ENCODE data around the gene MAP3K12.
"Not testable (repeated sequence)": the region's sequence is repeated elsewhere in the genome, so short reads cannot be mapped to it uniquely, and the experiment has no call there.

MAP3K12 gene

DNA sequence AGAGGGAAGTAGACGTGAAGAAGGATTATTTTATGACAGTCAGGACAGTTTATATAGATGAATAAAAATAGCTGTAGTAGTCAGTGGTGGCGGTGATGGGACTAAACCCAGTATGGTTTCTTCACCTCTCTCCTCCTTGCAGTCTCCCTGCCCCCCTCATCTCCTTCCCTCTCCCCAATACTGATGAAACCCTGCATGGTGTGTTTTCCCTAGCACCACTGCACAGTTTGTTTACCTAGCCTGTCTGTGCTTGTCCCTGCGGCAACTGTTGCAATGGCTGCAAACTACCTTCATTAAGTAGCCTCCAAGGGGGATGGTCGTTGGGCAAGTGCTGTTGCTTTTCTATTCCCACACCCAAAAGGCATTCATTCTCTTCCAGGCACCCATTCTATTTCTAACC is 32.6 kb downstream of the MAP3K12 start:
- no peak for DNase-seq

DNA sequence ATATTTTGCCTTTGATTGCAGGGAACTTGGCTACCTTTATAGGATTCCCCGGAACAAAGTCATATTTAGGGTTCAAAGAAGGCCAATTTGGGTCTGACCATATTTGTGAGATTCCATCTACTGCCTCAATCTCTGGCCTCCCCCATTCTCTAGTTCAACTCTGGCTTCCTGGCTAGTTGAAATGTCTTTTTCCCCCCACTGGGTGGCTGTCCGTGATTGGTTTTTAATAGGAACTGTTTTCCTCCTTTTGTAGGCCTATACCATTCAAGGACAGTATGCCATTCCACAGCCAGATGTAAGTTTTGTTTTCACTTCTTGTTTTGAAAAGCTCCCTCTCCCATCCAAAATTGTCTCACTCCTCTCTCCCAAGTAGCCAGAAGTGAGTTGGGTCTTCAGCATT is 33.6 kb downstream of the MAP3K12 start:
- no peak for DNase-seq

DNA sequence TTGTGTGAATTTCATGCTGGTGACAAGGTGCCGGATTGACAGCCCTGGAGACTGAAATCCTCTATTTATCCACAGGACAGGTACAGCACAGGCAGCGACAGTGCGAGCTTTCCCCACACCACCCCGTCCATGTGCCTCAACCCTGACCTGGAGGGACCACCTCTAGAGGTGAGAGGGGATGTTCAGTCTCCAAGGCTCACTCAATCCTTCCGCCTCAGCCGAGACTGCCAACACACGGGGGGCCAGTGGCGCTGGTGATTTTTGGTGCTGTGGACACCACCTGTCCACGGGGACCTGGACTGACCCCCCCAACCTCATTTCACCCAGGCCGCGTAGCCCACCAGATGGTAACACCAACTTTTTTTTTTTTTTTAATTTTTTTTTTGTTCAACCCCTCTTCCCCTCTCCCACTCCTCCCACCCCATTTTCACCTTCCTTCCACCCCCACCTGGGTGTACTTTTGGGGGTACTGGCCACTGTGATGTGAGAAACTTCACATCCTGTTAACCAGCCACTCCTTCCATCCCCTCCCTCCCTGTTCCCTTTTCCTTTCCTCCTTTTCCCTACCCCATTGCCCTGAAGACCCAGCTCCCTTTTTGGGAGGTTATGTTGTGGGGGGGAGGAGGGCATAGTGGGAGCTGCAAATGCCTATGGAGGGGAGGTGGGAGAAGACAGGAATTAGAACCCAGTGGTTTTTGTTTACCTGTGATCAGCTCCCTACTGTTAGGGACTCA is 34.4 kb downstream of the MAP3K12 start:
- no peak for DNase-seq

DNA sequence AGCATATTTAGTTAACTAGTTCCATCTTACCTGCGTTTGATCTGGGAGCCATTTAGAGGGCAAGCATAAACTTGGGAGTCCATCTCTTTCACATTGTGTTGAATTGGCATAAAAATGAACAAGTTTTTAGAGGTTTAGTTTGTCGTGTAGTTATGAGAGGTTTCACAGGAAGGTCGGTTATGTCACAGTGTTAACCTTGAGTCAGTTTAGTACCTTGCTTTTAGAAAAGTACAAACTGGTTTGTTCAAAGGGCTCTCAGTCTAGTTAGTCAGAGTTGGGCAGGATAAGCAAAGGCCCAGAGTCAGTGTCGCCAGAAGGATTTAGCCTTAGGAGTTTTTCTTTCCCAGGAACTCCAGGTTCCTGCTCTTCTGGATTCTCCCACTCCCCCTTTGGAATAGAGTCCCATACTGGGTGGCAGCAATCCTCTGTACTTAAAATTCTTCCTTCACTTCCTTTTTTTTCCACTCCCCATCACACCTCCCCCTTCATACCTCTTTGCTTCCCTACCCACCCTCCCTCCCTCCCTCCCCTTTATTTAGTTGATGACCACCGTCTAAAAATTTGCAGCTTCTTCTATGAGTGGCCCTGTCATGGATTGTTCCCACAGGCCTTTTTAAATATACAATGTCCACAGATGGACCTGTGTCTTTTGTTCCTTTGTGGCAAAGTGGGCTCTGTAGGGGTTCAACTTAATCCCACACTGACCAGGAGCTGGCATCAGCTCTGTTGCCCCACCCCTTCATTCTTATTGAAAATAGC is 35.3 kb downstream of the MAP3K12 start:
- no peak for DNase-seq

DNA sequence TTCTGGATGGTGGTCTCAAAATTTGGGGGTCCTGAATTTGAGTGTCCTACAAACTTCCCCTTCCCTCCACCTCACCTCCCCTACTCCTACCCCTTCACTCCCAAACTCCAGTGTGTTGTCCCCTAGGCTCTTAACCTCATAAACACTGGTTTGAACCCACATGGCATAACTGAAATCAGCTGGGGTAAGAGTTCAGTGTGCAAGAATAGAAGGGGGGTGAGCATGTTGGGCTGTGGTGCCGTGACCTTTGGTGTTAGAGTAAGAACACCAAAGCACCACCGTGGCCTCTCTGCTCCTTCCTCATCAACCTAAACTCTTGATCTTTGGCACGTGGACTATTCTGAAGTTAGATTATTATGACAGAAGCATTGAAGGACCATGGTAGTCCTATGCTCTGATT is 36.3 kb downstream of the MAP3K12 start:
- DNase-seq: no peak

DNA sequence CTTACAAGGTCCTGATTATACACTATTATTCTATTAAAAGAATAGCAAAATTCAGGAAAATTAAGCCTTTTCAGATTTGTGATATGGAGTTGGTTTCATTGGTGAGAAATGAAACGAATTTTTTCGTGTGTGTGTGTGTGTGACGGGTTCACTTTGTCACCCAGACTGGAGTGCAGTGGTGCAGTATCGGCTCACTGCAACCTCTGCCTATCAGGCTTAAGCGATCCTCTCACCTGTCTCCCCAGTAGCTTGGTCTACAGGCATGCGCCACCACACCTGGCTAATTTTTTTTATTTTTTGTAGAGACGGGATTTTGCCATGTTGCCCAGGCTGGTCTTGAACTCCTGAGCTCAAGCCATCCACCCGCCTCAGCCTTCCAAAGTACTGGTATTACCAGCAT is 37.7 kb downstream of the MAP3K12 start:
- DNase-seq: no peak

DNA sequence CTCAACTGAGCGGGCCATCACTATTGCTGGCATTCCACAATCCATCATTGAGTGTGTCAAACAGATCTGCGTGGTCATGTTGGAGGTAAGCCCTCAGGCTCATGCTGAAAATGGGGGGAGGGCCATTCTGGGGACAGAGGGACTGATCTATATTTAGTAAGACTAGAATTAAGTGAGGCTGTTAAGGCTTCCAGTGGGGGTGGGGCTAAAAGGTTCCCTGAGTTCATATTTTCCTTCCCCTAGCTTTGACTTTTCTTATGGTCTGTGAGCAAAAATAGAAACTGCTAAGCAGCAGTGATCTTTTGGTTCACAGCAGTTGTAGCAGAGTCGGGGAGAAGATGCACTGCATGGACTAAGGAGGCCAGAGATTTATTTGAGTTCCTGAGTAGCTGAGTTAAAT is 38.2 kb downstream of the MAP3K12 start:
- DNase-seq: no peak

DNA sequence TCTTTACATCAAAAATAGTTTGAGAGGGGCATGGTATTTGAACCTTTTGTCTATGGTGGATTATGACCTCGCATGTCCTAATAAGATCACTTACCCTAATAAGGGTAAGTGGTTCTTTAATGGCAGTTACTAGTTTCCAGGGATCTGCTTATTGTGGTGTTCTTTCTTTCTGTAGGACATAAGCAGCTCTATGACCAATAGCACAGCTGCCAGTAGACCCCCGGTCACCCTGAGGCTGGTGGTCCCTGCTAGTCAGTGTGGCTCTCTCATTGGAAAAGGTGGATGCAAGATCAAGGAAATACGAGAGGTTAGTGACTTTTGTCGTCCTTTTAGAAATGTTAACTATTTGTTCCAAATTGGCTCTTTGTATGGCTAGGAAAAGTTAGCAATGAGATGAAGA is 40.2 kb downstream of the MAP3K12 start:
- DNase-seq: no peak

DNA sequence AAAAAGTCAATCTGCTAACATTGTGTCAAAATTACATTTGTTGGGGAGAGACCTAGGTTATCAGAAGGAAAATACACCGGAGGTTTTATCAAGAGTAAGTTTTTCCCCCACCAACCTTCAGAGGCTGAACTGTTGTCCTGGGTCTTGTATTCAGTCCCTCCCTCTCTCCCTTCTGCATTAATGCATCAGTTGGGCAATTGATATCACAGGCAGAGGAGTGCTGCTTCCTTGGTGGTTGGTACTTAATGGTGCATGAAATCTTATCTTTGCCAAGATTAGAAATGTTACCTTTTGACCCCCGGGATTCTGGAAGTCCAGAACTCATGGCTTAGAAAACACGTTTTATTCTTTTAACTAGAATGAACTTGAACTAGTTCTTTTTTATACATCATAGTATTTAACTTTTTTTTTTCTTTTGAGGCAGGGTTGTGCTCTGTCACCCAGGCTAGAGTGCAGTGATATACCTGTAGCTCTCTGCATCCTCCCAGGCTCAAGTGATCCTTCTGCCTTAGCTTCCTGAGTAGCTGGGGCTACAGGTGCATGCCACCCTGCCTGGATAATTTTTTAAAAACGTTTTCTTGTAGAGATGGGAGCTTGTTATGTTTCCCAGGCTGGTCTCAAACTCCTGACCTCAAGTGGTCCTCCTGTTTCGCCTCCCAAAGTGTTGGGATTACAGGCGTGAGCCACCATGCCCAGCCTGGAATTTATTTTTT is 42.4 kb downstream of the MAP3K12 start:
- DNase-seq: no peak

DNA sequence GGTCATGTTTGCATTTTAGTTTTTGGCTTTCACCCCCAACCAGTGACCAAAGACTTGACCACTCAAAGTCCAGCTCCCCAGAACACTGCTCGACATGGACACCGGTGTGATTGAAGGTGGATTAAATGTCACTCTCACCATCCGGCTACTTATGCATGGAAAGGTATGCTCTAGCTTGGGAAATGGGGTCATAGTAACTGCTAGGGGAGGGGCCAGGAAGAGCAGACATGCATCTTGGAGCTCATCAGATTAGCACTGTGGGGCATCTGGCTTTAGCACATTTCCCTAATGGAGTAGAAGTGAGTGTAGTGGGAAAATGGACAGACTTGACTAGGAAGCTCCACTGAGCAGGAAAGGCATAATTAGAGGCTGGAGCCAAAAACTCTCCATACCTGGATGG is 44.6 kb downstream of the MAP3K12 start:
- DNase-seq: no peak

DNA sequence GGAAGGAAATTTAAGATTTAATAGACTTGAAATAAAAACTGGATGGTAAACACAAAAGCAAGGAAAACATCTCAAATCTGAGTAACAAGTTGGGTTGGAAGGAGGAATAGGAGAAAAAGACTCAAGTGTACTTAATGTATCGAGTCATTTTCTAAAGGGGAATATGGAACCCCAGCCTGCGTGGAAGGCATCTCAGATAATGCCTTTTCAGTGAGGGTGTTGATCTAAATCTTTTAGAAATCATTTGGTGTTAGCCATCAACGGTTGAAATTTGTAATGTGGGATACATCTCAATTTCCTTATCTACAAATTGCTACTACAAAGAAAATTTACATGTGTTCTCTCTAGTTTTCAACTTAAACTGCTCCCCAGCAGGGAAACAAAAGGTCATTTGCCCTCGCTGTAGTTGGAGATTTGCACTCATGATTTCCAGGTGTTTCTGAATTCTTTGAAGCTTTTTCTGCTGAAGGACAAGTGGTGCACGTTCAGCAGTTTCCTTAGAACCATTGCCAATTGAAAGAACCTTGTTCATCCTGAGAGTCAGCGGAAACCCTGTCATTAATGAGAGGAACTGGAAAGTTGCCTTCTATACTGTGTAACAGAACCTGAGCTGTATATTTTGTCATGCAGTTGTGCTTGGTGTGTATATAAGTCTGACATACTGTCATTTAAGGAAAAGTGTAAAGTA is 45.2 kb downstream of the MAP3K12 start:
- DNase-seq: no peak

DNA sequence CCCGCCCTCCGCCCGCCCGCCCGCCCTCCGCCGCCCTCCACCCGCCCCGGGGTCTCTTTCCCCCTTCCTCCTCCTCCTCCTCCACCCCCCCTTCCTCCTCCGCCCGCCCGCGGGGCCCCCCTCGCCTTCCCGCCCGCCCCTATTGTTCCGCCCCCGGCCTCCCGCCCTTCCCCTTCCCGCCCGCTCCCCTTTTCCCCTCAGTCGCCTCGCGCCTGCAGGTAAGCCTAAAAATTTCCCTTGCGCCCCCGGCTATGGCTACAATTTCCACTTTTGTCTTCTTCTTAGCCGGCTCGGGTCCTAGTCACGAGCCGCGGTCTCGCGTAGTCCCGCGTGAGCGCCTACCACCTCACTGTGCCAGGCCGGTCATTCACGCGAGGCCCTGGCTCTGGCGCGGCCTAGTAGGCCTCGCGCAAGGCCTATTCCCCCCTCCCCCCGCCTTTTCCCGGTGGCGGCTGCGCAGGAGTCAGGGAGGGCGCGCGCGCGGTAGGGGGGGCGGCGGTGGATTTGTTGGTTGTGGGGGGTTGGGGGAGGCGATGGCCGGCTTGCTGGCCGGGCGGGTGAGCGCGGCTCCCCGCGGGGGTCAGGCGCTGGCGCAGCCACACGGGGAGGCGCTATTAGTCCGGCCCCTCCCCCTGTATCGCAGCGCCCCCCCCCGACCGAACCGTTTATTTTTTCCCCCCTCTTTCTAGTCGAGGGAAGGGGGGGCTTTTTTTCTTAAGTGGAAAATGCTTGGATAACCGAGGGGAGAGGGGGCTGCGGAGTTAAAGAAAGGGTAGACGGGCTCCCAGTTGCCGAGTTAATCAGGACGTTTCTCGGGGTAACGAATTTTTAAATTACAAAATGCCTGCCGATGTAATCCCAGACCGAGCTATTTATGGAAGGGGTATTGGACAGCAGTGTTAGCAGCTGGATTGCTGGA is 46.8 kb downstream of the MAP3K12 start:
- DNase-seq: peak; percentile 96

DNA sequence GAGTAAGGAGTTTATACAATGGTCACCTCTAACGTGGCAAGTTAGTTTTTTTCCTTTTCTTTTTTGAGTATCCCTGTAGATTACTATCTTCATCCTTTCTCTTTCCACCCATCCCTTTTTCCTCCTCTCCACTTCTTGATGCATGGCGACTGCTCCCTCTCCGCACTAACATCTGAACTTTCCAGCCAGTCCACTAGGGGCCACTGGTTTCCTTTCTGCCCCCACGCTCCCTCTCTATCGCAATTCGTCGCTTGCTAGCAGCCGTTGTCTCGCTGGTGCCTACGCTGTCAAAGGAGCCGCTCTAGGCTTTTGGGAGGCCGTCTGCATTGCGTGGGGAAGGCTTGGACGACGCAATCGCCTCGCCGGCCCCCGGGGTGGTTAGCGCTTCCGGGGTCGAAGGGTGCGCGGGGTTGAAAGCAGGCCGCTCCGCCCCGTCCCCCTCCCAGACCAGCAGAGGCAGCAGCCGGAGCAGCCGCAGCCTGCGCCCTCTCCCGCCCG is 47.5 kb downstream of the MAP3K12 start, which contains the start of gene PCBP2:
PCBP2 (plus strand) TSS at position 442 of the 498 bp plus-strand sequence. CDS start 2,699 bp downstream, outside the sequence.
- peak; percentile 100 for DNase-seq

DNA sequence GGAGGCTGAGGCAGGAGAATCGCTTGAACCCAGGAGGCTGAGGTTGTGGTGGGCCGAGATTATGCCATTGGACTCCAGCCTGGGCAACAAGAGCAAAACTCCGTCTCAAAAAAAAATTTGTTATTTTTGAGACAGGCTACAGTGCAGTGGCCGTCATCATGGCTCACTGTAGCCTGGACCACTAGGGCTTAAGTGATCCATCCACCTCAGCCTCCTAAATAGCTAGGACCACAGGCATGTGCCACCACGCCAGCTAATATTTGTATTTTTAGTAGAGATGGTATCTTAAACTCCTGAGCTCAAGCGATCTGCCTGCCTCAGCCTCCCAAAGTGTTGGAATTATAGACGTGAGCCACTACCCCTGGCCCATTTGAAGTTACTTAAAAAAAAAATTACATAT is 48.3 kb downstream of the MAP3K12 start:
- DNase-seq: no peak

DNA sequence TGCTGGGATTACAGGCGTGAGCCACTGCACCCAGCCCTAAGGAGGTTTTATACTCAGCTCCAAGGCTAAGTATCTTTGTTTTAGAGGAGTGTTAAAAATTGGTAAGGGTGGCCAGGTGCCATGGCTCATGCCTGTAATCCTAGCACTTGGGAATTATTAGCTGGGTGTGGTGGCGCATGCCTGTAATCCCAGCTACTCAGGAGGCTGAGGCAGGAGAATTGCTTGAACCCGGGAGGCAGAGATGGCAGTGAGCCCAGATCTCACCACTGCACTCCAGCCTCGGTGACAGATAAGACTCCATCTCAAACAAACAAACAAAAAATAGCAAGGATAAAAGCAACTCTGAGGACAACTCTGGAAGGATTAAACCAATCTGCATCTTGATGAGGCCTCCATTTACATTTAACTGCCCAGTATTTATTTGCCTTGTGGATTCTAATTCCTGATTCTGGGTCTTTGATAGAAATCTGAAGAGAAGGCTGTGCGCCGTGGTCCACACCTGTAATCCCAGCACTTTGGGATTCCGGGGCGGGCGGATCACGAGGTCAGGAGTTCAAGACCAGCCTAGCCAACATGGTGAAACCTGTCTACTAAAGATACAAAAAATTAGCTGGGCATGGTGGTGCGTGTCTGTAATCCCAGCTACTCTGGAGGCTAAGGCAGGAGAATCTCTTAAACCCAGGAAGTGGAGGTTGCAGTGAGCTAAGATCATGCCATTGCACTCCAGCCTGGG is 54.5 kb downstream of the MAP3K12 start:
- DNase-seq: not testable (repeated sequence)

DNA sequence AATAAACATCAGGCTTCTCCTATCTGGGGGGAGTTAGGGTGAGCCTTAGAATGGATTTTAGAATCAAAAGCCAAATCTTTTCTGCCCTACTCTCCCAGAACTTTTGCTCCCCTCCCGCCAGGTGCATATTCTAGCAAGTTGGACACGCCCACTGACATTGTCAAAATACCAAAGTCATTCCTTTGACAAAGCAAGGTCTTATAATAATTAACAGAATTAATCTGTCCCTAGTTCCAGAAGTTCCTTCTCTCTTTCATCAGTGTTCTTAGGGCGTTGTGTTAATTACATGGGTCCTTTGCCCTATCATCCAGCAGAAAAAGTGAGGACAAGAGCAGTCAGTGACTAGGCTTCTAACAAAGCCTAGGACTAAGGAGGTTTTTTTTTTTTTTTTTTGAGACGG is 55.3 kb downstream of the MAP3K12 start:
- no peak for DNase-seq

DNA sequence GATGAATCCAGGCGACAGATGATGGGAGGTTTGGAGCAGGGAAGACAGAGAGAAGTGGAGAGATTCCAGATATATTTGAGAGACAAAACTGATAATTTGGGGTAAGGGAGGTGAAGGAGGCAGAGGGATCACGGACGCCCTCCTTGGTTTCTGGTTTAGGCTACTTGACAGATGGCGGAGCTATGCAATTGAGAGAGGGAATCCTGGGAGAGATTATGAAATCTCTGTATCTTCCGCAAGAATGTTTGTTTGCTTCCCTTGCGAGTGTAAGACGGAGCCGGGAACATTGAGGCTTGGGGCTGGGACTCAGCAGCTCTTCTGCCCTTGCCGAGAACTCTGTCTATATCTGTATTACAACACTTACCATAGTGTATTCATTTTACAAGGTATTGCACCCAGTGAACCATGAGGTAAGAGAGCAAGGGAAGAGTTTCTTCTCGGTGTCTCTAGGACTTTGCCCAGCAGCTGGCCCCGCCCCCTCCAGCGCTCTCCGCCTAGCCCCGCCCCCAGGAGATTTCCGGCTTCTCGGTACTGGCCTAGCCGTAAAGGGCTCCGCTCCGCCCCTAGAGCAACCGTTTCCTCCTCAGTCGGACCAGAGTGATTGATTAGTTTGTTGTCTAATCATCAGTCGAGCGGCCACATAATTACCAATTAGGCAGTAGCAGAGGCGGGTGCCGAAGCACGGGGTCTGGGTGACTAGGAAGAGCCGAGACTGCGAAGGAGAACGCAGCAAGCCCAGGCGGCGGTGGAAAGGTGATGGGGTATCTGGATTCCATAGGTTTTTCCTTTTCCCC is 58.0 kb downstream of the MAP3K12 start, which contains the start of gene PRR13:
PRR13 (plus strand) TSS at position 695 of the 794 bp plus-strand sequence. CDS start 981 bp downstream, outside the sequence.
- DNase-seq: peak; percentile 100

DNA sequence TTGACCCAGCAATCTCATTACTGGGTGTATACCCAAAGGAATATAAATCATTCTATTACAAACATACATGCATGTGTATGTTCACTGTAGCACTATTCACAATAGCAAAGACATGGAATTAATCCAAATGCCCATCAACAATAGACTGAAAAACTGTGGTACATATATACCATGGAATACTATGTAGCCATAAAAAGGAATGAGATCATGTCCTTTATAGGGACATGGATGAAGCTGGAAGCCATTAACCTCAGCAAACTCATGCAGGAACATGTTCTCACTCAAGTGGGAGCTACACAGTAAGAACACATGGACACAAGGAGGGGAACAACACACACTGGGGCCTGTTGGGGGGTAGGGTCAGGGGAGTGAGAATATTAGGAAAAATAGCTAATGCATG is 59.7 kb downstream of the MAP3K12 start:
- not testable (repeated sequence) for DNase-seq

DNA sequence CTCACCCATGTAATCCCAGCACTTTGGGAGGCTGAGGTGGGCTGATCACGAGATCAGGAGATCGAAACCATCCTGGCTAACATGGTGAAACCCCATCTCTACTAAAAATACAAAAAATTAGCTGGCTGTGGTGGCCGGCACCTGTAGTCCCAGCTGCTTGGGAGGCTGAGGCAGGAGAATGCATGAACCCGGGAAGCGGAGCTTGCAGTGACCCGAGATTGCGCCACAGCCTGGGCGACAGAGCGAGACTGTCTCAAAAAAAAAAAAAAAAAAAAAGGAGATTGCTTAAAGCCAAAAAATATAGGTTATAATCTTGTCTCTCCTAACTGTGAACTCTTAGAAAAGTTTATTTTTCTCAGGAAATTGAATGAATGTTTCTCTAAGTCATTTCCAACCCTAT is 63.9 kb downstream of the MAP3K12 start:
- not testable (repeated sequence) for DNase-seq

DNA sequence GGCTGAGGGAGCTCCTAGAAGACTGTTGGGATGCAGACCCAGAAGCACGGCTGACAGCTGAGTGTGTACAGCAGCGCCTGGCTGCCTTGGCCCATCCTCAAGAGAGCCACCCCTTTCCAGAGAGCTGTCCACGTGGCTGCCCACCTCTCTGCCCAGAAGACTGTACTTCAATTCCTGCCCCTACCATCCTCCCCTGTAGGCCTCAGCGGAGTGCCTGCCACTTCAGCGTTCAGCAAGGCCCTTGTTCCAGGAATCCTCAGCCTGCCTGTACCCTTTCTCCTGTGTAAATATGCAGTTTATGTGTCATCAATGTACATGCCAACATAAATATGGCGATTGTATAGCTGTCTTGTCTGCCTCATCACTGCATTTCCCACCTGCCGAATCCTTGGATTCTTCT is 68.1 kb downstream of the MAP3K12 start:
- no peak for DNase-seq

Data from NCI-H146 (cell line).